Mammary epithelial cell (primary cell): ENCODE data around the gene RRAS.

Source experiments
- CTCF ChIP-seq, 2 donors: IDR thresholded peaks in 1 of 2; conservative IDR thresholded peaks in 1 of 2; 2 replicates each; pipeline ENCODE4 v1.5.1; 2011 to 2012; ENCODE audit warnings: inconsistent platforms in 2 of 2, low read length in 2 of 2, mild to moderate bottlenecking in 2 of 2, control low read depth in 1 of 2, low read depth in 1 of 2; ENCODE audit not compliant: insufficient read depth in 1 of 2; ENCODE audit errors: extremely low read depth in 1 of 2
- EZH2 ChIP-seq: IDR thresholded peaks from 2 replicates; pipeline ENCODE4 v1.6.1; 2012; ENCODE audit warnings: low read length, inconsistent platforms, borderline replicate concordance

DNA sequence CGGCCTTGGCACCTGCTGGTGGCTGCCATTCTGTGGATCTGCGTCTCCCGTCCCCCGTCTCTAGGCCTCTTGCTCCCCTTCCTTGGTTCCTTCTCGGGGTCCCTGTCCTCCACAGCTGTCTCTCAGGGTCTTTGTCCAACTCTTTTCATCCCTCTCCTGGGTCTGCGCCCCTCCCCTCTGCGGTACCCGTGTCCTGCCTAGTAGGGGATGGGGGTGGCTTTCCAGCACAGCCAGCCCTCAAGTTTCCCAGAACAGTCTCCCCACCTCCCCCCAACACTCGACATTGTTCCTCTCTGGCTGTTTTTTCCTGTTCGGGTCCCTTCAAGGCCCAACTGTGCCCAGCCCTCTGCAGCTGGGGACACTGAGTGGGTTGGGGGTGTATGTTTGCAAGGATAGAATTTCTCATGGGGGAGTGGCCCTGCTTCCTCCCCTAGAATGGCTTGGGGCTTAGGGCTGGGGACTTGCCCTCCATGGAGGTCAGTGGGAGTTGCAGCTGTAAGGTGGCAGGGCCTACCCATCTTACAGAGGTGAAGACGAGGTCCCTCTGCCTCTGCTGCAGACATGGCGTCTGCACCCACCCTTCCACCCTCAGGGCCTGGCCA, 48.7 kb upstream of the RRAS start:
- TF ChIP-seq CTCF (conservative IDR thresholded peaks at IDR 0.05 in 1 of 2, IDR thresholded peaks at IDR 0.05 in 1 of 2; ENCODE audit: extremely low read depth in 1 of 2, insufficient read depth in 1 of 2, low read depth in 1 of 2, low read length in 2 of 2) (no peak), EZH2 (no peak)
